ENCODE measurements around the gene ABCB6. TPM values are rescaled to one million over a fixed set of nuclear protein-coding genes. Genes with fewer than 3 reads are reported as not detected.

ABCB6 gene
- total RNA-seq, 2 experiments from 2014 or later, result 6.4 to 10.2 TPM

DNA sequence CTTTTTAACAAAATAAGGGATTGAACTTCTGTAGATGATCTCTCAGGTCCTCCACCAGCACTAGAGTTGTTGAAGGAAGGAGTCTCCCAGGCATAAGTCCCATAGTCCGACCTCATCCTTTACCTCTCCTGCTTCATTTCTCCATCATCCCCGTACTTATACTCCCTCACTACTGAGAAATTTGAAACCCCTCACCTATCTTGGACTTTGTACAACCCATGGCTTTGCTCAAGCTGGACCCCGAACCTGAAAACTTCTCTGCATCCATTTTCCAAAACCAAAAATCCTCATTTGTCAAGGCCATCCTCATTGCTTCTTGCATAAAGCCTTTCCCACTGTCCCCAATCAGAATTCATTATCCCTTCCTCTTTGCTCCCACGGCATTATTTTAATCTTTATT, 57.7 kb downstream of the ABCB6 start:
- no peak for TF ChIP-seq EZH2phosphoT487 (IDR thresholded peaks at IDR 0.05; ENCODE audit: borderline replicate concordance, low read depth, low read length)
- TF ChIP-seq, protein P1, sequence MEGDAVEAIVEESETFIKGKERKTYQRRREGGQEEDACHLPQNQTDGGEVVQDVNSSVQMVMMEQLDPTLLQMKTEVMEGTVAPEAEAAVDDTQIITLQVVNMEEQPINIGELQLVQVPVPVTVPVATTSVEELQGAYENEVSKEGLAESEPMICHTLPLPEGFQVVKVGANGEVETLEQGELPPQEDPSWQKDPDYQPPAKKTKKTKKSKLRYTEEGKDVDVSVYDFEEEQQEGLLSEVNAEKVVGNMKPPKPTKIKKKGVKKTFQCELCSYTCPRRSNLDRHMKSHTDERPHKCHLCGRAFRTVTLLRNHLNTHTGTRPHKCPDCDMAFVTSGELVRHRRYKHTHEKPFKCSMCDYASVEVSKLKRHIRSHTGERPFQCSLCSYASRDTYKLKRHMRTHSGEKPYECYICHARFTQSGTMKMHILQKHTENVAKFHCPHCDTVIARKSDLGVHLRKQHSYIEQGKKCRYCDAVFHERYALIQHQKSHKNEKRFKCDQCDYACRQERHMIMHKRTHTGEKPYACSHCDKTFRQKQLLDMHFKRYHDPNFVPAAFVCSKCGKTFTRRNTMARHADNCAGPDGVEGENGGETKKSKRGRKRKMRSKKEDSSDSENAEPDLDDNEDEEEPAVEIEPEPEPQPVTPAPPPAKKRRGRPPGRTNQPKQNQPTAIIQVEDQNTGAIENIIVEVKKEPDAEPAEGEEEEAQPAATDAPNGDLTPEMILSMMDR (conservative IDR thresholded peaks at IDR 0.05; ENCODE audit: low read length), result no peak
- Histone ChIP-seq H3K27ac (ENCODE audit: low read depth, low read length, poor library complexity, severe bottlenecking) (peak overlapping the region; percentile 68), H3K9me3 (ENCODE audit: low read length) (no peaks in the 10 kb centered on the region), H2AFZ (ENCODE audit: low read length) (peak overlapping the region; percentile 63; the same call in 1 of the 2 replicates), H3K4me2 (ENCODE audit: low read length) (peak overlapping the region; percentile 80), H3K4me3 (ENCODE audit: low read depth, low read length, poor library complexity, severe bottlenecking) (peak overlapping the region; percentile 73), H3K36me3 (ENCODE audit: insufficient read depth, low read length) (no peaks in the 10 kb centered on the region; the same call in 1 of the 2 replicates), H3K4me1 (ENCODE audit: insufficient read depth, low read length, poor library complexity, severe bottlenecking) (peaks cover 11% of the 10 kb centered on the region), H3K9me2 (ENCODE audit: insufficient read depth, low read length) (no peaks in the 10 kb centered on the region), H4K20me1 (ENCODE audit: insufficient read depth, low read length) (no peaks in the 10 kb centered on the region), H3K79me2 (ENCODE audit: insufficient read depth, low read depth, low read length) (peaks cover 3% of the 10 kb centered on the region; the same call in 1 of the 2 replicates)
- ChIA-PET POLR2A (no interaction called here), CTCF (ENCODE audit: unreplicated experiment) (no interaction called here)
- DNase-seq (ENCODE audit: low spot score), result no peak
- no TSS peak for BruUV-seq (replicated peaks)
- intact Hi-C loops (cut with micrococcal nuclease; ENCODE audit: unreplicated experiment), result no loop called here

DNA sequence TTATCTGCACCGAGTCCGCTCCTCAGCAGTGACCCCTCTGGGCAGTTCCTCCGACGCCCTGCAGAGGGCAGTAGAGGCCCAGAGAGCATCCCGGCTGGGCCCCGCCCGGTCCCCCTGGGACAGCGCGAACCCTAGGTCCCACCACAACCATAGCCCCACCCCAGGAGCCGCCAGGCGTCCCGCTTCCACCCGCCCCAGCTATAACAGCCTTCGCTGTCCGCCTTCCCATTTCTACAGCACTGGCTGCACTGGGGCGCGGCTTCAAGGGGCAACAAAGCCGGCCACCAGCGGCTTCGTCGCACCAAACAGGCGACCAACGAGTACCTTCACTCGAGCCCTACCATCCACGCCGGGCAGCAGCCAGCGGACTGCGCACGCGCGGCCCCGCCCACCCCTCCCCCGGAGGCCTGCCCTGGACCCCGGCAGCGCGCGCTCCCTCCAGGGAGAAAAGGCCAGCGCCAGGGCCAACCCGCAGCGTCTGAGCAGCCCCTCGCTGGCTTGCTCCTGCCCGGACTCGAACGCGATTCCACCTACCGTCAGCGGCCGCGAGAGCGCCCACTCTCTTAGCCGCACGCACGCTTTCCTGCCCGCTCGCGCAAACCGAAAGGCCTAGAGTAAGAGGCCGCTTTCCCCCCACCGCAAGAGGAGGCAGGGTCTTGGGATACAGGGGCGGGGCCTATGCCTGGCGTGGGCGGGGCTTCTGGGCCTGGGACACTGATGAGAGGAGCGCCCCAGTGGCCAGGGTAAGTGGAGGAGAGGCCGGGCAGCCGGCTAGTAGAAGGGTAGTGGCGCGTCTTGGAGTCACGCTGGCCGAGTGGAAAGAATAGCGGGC, 58.4 kb downstream of the ABCB6 start, which contains the start of gene NHEJ1:
Gene NHEJ1, minus strand, starts transcription at position 630 of the 832 bp plus-strand sequence. CDS start 2,453 bp downstream, outside the sequence.
- H3K9me2 ChIP-seq (ENCODE audit: insufficient read depth, low read length), result no peaks in the 10 kb centered on the region
- H4K20me1 ChIP-seq (ENCODE audit: insufficient read depth, low read length), result no peaks in the 10 kb centered on the region
- ChIA-PET CTCF (ENCODE audit: unreplicated experiment) (interaction anchor here (0.5 to 1.6 kb wide), 3 partner anchors 135 to 502 kb away, joined by 3 to 6 read pairs (median 4); no protein-coding TSS in a partner anchor), POLR2A (interaction anchor here (0.8 kb wide), 1 partner anchor 47 kb away, joined by 3 read pairs; no protein-coding TSS in a partner anchor)
- H3K9me3 ChIP-seq (ENCODE audit: low read length), result no peaks in the 10 kb centered on the region
- BruUV-seq (replicated peaks), result no TSS peak
- peak; percentile 91 for DNase-seq (ENCODE audit: low spot score)
- H3K4me2 ChIP-seq (ENCODE audit: low read length), result peak within 1 kb of the TSS; percentile 80
- peaks cover 11% of the 10 kb centered on the region for H3K4me1 ChIP-seq (ENCODE audit: insufficient read depth, low read length, poor library complexity, severe bottlenecking)
- intact Hi-C loops (cut with micrococcal nuclease; ENCODE audit: unreplicated experiment), result loop anchor here (1.0 kb wide), 9 partner anchors 16 to 228 kb away; partner anchors contain the start of genes ANKZF1, ATG9A, CNPPD1 and DNAJB2
- peaks cover 3% of the 10 kb centered on the region; the same call in 1 of the 2 replicates for H3K79me2 ChIP-seq (ENCODE audit: insufficient read depth, low read depth, low read length)
- H3K4me3 ChIP-seq (ENCODE audit: low read depth, low read length, poor library complexity, severe bottlenecking), result peak within 1 kb of the TSS; percentile 73
- peak within 1 kb of the TSS; percentile 63; the same call in 1 of the 2 replicates for H2AFZ ChIP-seq (ENCODE audit: low read length)
- H3K36me3 ChIP-seq (ENCODE audit: insufficient read depth, low read length), result no peaks in the 10 kb centered on the region; the same call in 1 of the 2 replicates
- TF ChIP-seq, protein P1 (conservative IDR thresholded peaks at IDR 0.05; ENCODE audit: low read length), result peak; percentile 94
- no peak for TF ChIP-seq EZH2phosphoT487 (IDR thresholded peaks at IDR 0.05; ENCODE audit: borderline replicate concordance, low read depth, low read length)
- H3K27ac ChIP-seq (ENCODE audit: low read depth, low read length, poor library complexity, severe bottlenecking), result peak within 1 kb of the TSS; percentile 68

Other genes with a start within 250 kb of the ABCB6 start
- not detected in 2 replicates for gene FEV, start 233.8 kb downstream of the ABCB6 start, total RNA-seq (2014; rRNA removed; shearing (Covaris generic))
- gene FEV, start 233.8 kb downstream of the ABCB6 start, total RNA-seq (2022), result not detected in 2 replicates
- not detected in 2 replicates for gene CRYBA2, start 225.5 kb downstream of the ABCB6 start, total RNA-seq (2014; rRNA removed; shearing (Covaris generic))
- gene CRYBA2, start 225.5 kb downstream of the ABCB6 start, total RNA-seq (2022), result not detected in 2 replicates
- not detected in 2 replicates for gene CFAP65, start 177.4 kb downstream of the ABCB6 start, total RNA-seq (2014; rRNA removed; shearing (Covaris generic))
- not detected in 2 replicates for gene CFAP65, start 177.4 kb downstream of the ABCB6 start, total RNA-seq (2022)
- gene IHH, start 158.0 kb downstream of the ABCB6 start, total RNA-seq (2014; rRNA removed; shearing (Covaris generic)), result not detected in 2 replicates
- gene IHH, start 158.0 kb downstream of the ABCB6 start, total RNA-seq (2022), result not detected in 2 replicates
- gene NHEJ1, start 58.1 kb downstream of the ABCB6 start, total RNA-seq (2014; rRNA removed; shearing (Covaris generic)), result 12.7 and 14.9 TPM in 2 replicates
- 12.3 and 14.3 TPM in 2 replicates for gene NHEJ1, start 58.1 kb downstream of the ABCB6 start, total RNA-seq (2022)
- 2.7 and 4.0 TPM in 2 replicates for gene SLC23A3, start 48.9 kb downstream of the ABCB6 start, total RNA-seq (2014; rRNA removed; shearing (Covaris generic))
- 3.1 and 6.7 TPM in 2 replicates for gene SLC23A3, start 48.9 kb downstream of the ABCB6 start, total RNA-seq (2022)
- gene CNPPD1, start 42.0 kb downstream of the ABCB6 start, total RNA-seq (2014; rRNA removed; shearing (Covaris generic)), result 39.2 and 40.1 TPM in 2 replicates
- gene CNPPD1, start 42.0 kb downstream of the ABCB6 start, total RNA-seq (2022), result 67.5 and 68.2 TPM in 2 replicates
- gene RETREG2, start 40.7 kb downstream of the ABCB6 start, total RNA-seq (2014; rRNA removed; shearing (Covaris generic)), result 44.9 and 59.1 TPM in 2 replicates
- gene RETREG2, start 40.7 kb downstream of the ABCB6 start, total RNA-seq (2022), result 74.6 and 88.2 TPM in 2 replicates
- 42.4 and 51.6 TPM in 2 replicates for gene ZFAND2B, start 12.2 kb downstream of the ABCB6 start, total RNA-seq (2014; rRNA removed; shearing (Covaris generic))
- gene ZFAND2B, start 12.2 kb downstream of the ABCB6 start, total RNA-seq (2022), result 35.3 and 35.9 TPM in 2 replicates
- gene ATG9A, start 10.7 kb upstream of the ABCB6 start, total RNA-seq (2014; rRNA removed; shearing (Covaris generic)), result 22.2 and 27.7 TPM in 2 replicates
- gene ATG9A, start 10.7 kb upstream of the ABCB6 start, total RNA-seq (2022), result 23.4 and 27.3 TPM in 2 replicates
- gene ANKZF1, start 10.8 kb upstream of the ABCB6 start, total RNA-seq (2014; rRNA removed; shearing (Covaris generic)), result 57.8 and 91.0 TPM in 2 replicates
- gene ANKZF1, start 10.8 kb upstream of the ABCB6 start, total RNA-seq (2022), result 73.2 and 82.4 TPM in 2 replicates
- 2.7 and 8.6 TPM in 2 replicates for gene GLB1L, start 26.5 kb upstream of the ABCB6 start, total RNA-seq (2014; rRNA removed; shearing (Covaris generic))
- 6.4 and 6.9 TPM in 2 replicates for gene GLB1L, start 26.5 kb upstream of the ABCB6 start, total RNA-seq (2022)
- gene STK16, start 26.5 kb upstream of the ABCB6 start, total RNA-seq (2014; rRNA removed; shearing (Covaris generic)), result 19.6 and 23.4 TPM in 2 replicates
- 39.5 and 42.8 TPM in 2 replicates for gene STK16, start 26.5 kb upstream of the ABCB6 start, total RNA-seq (2022)
- gene TUBA4B, start 34.3 kb upstream of the ABCB6 start, total RNA-seq (2014; rRNA removed; shearing (Covaris generic)), result not detected in 2 replicates
- gene TUBA4B, start 34.3 kb upstream of the ABCB6 start, total RNA-seq (2022), result 0.28 TPM in 1 of 2 replicates, not detected in the other
- 62.8 and 96.0 TPM in 2 replicates for gene TUBA4A, start 35.0 kb upstream of the ABCB6 start, total RNA-seq (2014; rRNA removed; shearing (Covaris generic))
- 181 and 186 TPM in 2 replicates for gene TUBA4A, start 35.0 kb upstream of the ABCB6 start, total RNA-seq (2022)
- 49.9 and 53.0 TPM in 2 replicates for gene DNAJB2, start 60.4 kb upstream of the ABCB6 start, total RNA-seq (2014; rRNA removed; shearing (Covaris generic))
- 55.3 and 58.7 TPM in 2 replicates for gene DNAJB2, start 60.4 kb upstream of the ABCB6 start, total RNA-seq (2022)
- not detected in 2 replicates for gene PTPRN, start 90.4 kb upstream of the ABCB6 start, total RNA-seq (2014; rRNA removed; shearing (Covaris generic))
- not detected in 2 replicates for gene PTPRN, start 90.4 kb upstream of the ABCB6 start, total RNA-seq (2022)
- not detected in 2 replicates for gene RESP18, start 113.8 kb upstream of the ABCB6 start, total RNA-seq (2014; rRNA removed; shearing (Covaris generic))
- gene RESP18, start 113.8 kb upstream of the ABCB6 start, total RNA-seq (2022), result not detected in 2 replicates
- gene DNPEP, start 169.0 kb upstream of the ABCB6 start, total RNA-seq (2014; rRNA removed; shearing (Covaris generic)), result 39.3 and 40.5 TPM in 2 replicates
- gene DNPEP, start 169.0 kb upstream of the ABCB6 start, total RNA-seq (2022), result 54.2 and 63.6 TPM in 2 replicates
- not detected in 2 replicates for gene DES, start 199.4 kb upstream of the ABCB6 start, total RNA-seq (2014; rRNA removed; shearing (Covaris generic))
- gene DES, start 199.4 kb upstream of the ABCB6 start, total RNA-seq (2022), result not detected in 2 replicates
- gene SPEG, start 215.9 kb upstream of the ABCB6 start, total RNA-seq (2014; rRNA removed; shearing (Covaris generic)), result 0.13 TPM in 1 of 2 replicates, not detected in the other
- 0.35 and 0.46 TPM in 2 replicates for gene SPEG, start 215.9 kb upstream of the ABCB6 start, total RNA-seq (2022)

Measured in OCI-LY7 (cell line).